Measurements from ENCODE around the gene FAM210A.

GRCh38 chr18:13635046-13635445 is 91.3 kb downstream of the FAM210A start:
- TF ChIP-seq CTCF (IDR thresholded peaks at IDR 0.05) (no peak), POLR2A (IDR thresholded peaks at IDR 0.05) (no peak)

All from body of pancreas (tissue), 4 donors.